HepG2 (cell line): ENCODE data around the gene SERP1. TPM values are rescaled to one million over a fixed set of nuclear protein-coding genes. Genes with fewer than 3 reads are reported as not detected.

Experiments
- BATF2 ChIP-seq: sonication (generic); formaldehyde crosslinking; IDR thresholded peaks from 2 replicates; pipeline ENCODE4 v1.8.0; 2022; ENCODE audit warnings: mild to moderate bottlenecking, missing genetic modification reagents, moderate library complexity
- GATAD1 ChIP-seq: IDR thresholded peaks from 2 replicates; pipeline ENCODE4 v1.6.1; 2016; ENCODE audit warnings: missing genetic modification reagents, missing compliant biosample characterization
- HMG20B ChIP-seq: conservative IDR thresholded peaks from 2 replicates; pipeline ENCODE4 v1.6.1; 2016; ENCODE audit warnings: missing genetic modification reagents, missing compliant biosample characterization
- KAT2B ChIP-seq: fragments of 150-350 bp; IDR thresholded peaks from 2 replicates; pipeline ENCODE4 v1.6.1; 2014; ENCODE audit warnings: low read depth, low read length, borderline replicate concordance
- KDM2A ChIP-seq: sonication (generic); formaldehyde crosslinking; IDR thresholded peaks from 2 replicates; pipeline ENCODE4 v1.4.0; 2020; ENCODE audit warnings: low read depth, missing genetic modification reagents, borderline replicate concordance
- NR2F1 ChIP-seq, 2 experiments: fragments of 450-650 bp in 1 of 2; formaldehyde crosslinking in 1 of 2; IDR thresholded peaks; 2 replicates each; pipeline versions ENCODE4 v1.5.0 to v1.6.1; 2016 to 2020; ENCODE audit warnings: mild to moderate bottlenecking in 1 of 2, missing compliant biosample characterization in 1 of 2, missing genetic modification reagents in 1 of 2, moderate library complexity in 1 of 2
- REST ChIP-seq, 2 experiments: IDR thresholded peaks; 2 replicates each; pipeline ENCODE4 v1.6.1; 2011 to 2012; ENCODE audit warnings: low read length in 2 of 2, borderline replicate concordance in 1 of 2, low read depth in 1 of 2, mild to moderate bottlenecking in 1 of 2, moderate library complexity in 1 of 2
- SAP130 ChIP-seq: IDR thresholded peaks from 2 replicates; pipeline ENCODE4 v1.6.1; 2016; ENCODE audit warnings: low read depth
- SMAD3 ChIP-seq: sonication (generic); formaldehyde crosslinking; IDR thresholded peaks from 2 replicates; pipeline ENCODE4 v1.4.0; 2020; ENCODE audit warnings: missing genetic modification reagents
- SUZ12 ChIP-seq: fragments of 150-350 bp; IDR thresholded peaks from 2 replicates; pipeline ENCODE4 v1.6.1; 2014; ENCODE audit warnings: low read depth, low read length
- TSC22D2 ChIP-seq: sonication (generic); formaldehyde crosslinking; IDR thresholded peaks from 2 replicates; pipeline ENCODE4 v1.5.1; 2020; ENCODE audit warnings: missing genetic modification reagents, mild to moderate bottlenecking, borderline replicate concordance
- ZBTB39 ChIP-seq: sonication (generic); formaldehyde crosslinking; IDR thresholded peaks from 2 replicates; pipeline ENCODE4 v1.5.0; 2020; ENCODE audit warnings: missing genetic modification reagents
- ZFP1 ChIP-seq: IDR thresholded peaks from 2 replicates; pipeline ENCODE4 v1.6.1; 2016
- ZFX ChIP-seq: sonication (generic); formaldehyde crosslinking; IDR thresholded peaks from 2 replicates; pipeline ENCODE4 v1.4.0; 2020; ENCODE audit warnings: mild to moderate bottlenecking, low read depth, missing genetic modification reagents, moderate library complexity
- ZMYM2 ChIP-seq: sonication (generic); formaldehyde crosslinking; IDR thresholded peaks from 2 replicates; pipeline ENCODE4 v1.8.0; 2022; ENCODE audit warnings: mild to moderate bottlenecking, missing genetic modification reagents
- ZNF253 ChIP-seq: sonication (generic); formaldehyde crosslinking; IDR thresholded peaks from 2 replicates; pipeline ENCODE4 v1.8.0; 2022; ENCODE audit warnings: mild to moderate bottlenecking, missing genetic modification reagents, borderline replicate concordance
- ZNF335 ChIP-seq: sonication (generic); formaldehyde crosslinking; IDR thresholded peaks from 2 replicates; pipeline ENCODE4 v1.4.0; 2020; ENCODE audit warnings: missing genetic modification reagents
- ZNF574 ChIP-seq: sonication (generic); formaldehyde crosslinking; IDR thresholded peaks from 2 replicates; pipeline ENCODE4 v1.4.0; 2020; ENCODE audit warnings: missing genetic modification reagents
- ZNF768 ChIP-seq: sonication (generic); formaldehyde crosslinking; IDR thresholded peaks from 2 replicates; pipeline ENCODE4 v1.4.0; 2020; ENCODE audit warnings: missing genetic modification reagents
- ZNF790 ChIP-seq: sonication (generic); formaldehyde crosslinking; IDR thresholded peaks from 2 replicates; pipeline ENCODE4 v1.8.0; 2022; ENCODE audit warnings: missing genetic modification reagents, mild to moderate bottlenecking, borderline replicate concordance
- polyA plus RNA-seq, 8 experiments: library from polyadenylated mRNA; depleted of rRNA in 3 of 8; stranded (reverse) in 7 of 8; unstranded in 1 of 8; fragments of >200 nt; fragmentation: Illumina TruSeq in 4 of 8; extraction: Trizol in 4 of 8; gene quantifications; 2 replicates each; pipeline versions ENCODE4 v1.2.1 to v1.2.3, GENCODE V29; 2011 to 2016; ENCODE audit warnings: low read depth in 4 of 8, missing spikeins in 1 of 8, mixed read lengths in 1 of 8; ENCODE audit not compliant: insufficient read depth in 1 of 8
- total RNA-seq, 5 experiments: library from RNA; depleted of rRNA; stranded (reverse); fragments of >200 nt; fragmentation: Illumina TruSeq; extraction: Trizol; gene quantifications; 2 replicates each; pipeline ENCODE4 v1.2.3, GENCODE V29; 2016; ENCODE audit warnings: low read depth in 1 of 5

Gene SERP1
- total and polyA plus RNA-seq, 2 of the 13 experiments (the other 11 are each of a cell fraction or from before 2014, with no cell fraction given), result 61.2 to 95.0 TPM

- peak; percentile 96 for TF ChIP-seq ZNF574 (CRISPR knock-in tag)
- no peak for TF ChIP-seq ZNF253 (CRISPR knock-in tag)
- TF ChIP-seq ZFP1, result peak; percentile 58; the same call in 1 of the 2 replicates
- no peak for TF ChIP-seq ZBTB39 (CRISPR knock-in tag)
- 0 out of 4 replicates have a peak, but pooled peaks have one; percentile 11 to 13 for TF ChIP-seq NR2F1 (CRISPR knock-in tag; IDR thresholded peaks at IDR 0.05)
- peak in 1 of 2 experiments; percentile 29; a peak in 1 of 4 replicates for TF ChIP-seq REST (IDR thresholded peaks at IDR 0.05; ENCODE audit: borderline replicate concordance in 1 of 2, low read depth in 1 of 2, low read length in 2 of 2)
- TF ChIP-seq ZMYM2 (CRISPR knock-in tag), result no peak
- no peak for TF ChIP-seq TSC22D2 (CRISPR knock-in tag)
- TF ChIP-seq ZNF768, result peak; percentile 71; the same call in 1 of the 2 replicates
- no peak for TF ChIP-seq HMG20B (CRISPR knock-in tag)
- TF ChIP-seq SUZ12, result no peak
- peak; percentile 87; the same call in 1 of the 2 replicates for TF ChIP-seq BATF2 (CRISPR knock-in tag)
- 0 out of 2 replicates have a peak, but pooled peaks have one; percentile 47 for TF ChIP-seq ZNF335 (CRISPR knock-in tag)
- TF ChIP-seq ZNF790, result peak; percentile 84
- TF ChIP-seq KDM2A (CRISPR knock-in tag), result peak; percentile 82
- TF ChIP-seq GATAD1, result peak; percentile 98
- TF ChIP-seq SMAD3 (CRISPR knock-in tag), result peak; percentile 65; the same call in 1 of the 2 replicates
- TF ChIP-seq SAP130, result peak; percentile 87
- no peak for TF ChIP-seq KAT2B
- peak; percentile 94 for TF ChIP-seq ZFX (CRISPR knock-in tag)
These were observed at the start of gene SERP1, which contains the start of gene EIF2A (continued) for GRCh38 chr3:150546226-150547044.
